DOHH2 (cell line): Measurements from ENCODE around the gene WWOX.

Source experiments
- CTCF ChIP-seq: fragments of 200-600 bp; sonication (generic); IDR thresholded peaks from one replicate; pipeline ENCODE4 v1.5.1; 2014; ENCODE audit warnings: antibody characterized with exemption, mild to moderate bottlenecking, low read depth, low read length; ENCODE audit not compliant: poor library complexity, severe bottlenecking
- EZH2phosphoT487 ChIP-seq: fragments of 200-600 bp; sonication (generic); IDR thresholded peaks from 2 replicates; pipeline ENCODE4 v1.6.1; 2017; ENCODE audit warnings: borderline replicate concordance, mild to moderate bottlenecking, antibody characterized with exemption, low read length, moderate library complexity, mixed read lengths

GRCh38 chr16:78246559-78246958 lies 147.1 kb downstream of the WWOX start:
- TF ChIP-seq CTCF (no peak), EZH2phosphoT487 (no peak)
